Keratinocyte (primary cell): ENCODE results near the gene RFFL.

ENCODE experiments used
- EZH2 ChIP-seq: IDR thresholded peaks from one replicate; pipeline ENCODE4 v1.6.1; 2012; ENCODE audit warnings: inconsistent platforms, mild to moderate bottlenecking, low read length, moderate library complexity
- TF ChIP-seq, protein P1 (sequence below), 3 experiments: IDR thresholded peaks in 1 of 3; conservative IDR thresholded peaks in 1 of 3; optimal IDR thresholded peaks in 1 of 3; 2 replicates in 2 of 3; 3 replicates in 1 of 3; pipeline versions ENCODE3 to v1.5.1; 2011; ENCODE audit warnings: low read length in 3 of 3, mild to moderate bottlenecking in 3 of 3, moderate library complexity in 2 of 3, control low read depth in 1 of 3, inconsistent platforms in 1 of 3; ENCODE audit not compliant: insufficient read depth in 2 of 3; ENCODE audit errors: extremely low read depth in 1 of 3

DNA sequence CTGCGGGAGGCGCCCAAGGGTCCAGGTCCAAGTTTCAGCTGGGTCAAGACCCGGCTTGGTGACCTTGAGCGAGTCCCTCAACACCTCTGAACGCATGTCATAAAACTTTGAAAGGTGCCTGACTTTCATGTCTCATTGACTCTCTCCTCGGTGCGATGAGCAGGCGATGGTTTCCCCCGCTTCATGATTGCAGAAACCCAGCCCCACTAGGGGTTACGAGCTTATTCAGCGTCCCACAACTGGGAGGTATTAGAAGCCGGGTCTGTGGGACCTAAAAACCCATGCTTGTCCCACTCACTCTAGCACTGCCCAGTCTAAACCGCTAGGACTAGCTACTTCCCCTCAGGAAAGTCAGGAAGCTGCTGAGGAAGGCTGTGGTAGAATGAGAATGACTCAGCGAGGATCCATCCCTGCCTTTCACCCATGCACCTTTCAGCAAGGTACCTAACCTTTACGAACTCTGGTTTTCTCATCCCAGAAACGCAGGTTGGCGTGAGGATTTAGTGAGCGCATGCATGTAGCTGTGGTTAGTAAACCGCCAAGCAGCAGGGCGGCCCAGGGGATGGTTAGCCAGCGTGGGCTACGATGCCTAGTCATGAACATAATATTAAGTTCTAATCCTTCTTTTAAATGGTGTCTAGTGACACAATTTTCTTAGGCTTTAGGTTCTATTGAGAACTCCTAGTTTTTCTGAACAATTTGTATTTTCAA lies 26.2 kb upstream of the RFFL start:
- TF ChIP-seq, protein P1, sequence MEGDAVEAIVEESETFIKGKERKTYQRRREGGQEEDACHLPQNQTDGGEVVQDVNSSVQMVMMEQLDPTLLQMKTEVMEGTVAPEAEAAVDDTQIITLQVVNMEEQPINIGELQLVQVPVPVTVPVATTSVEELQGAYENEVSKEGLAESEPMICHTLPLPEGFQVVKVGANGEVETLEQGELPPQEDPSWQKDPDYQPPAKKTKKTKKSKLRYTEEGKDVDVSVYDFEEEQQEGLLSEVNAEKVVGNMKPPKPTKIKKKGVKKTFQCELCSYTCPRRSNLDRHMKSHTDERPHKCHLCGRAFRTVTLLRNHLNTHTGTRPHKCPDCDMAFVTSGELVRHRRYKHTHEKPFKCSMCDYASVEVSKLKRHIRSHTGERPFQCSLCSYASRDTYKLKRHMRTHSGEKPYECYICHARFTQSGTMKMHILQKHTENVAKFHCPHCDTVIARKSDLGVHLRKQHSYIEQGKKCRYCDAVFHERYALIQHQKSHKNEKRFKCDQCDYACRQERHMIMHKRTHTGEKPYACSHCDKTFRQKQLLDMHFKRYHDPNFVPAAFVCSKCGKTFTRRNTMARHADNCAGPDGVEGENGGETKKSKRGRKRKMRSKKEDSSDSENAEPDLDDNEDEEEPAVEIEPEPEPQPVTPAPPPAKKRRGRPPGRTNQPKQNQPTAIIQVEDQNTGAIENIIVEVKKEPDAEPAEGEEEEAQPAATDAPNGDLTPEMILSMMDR (optimal IDR thresholded peaks at IDR 0.05 in 1 of 3, IDR thresholded peaks at IDR 0.05 in 1 of 3, conservative IDR thresholded peaks at IDR 0.05 in 1 of 3; ENCODE audit: extremely low read depth in 1 of 3, insufficient read depth in 2 of 3, low read length in 3 of 3): peak in 2 of 3 experiments; percentile 12 to 22
- TF ChIP-seq EZH2: no peak
